Esophagus muscularis mucosa (tissue), 4 donors: ENCODE results near the gene CLIC6.

Source experiments
- CTCF ChIP-seq, 3 experiments: fragments of 200-600 bp in 2 of 3; fragments of 450-650 bp in 1 of 3; sonication (generic) in 2 of 3; IDR thresholded peaks; one replicate each; pipeline ENCODE4 v1.5.1; 2017 to 2019; ENCODE audit warnings: antibody characterized with exemption in 3 of 3, mild to moderate bottlenecking in 2 of 3, moderate library complexity in 1 of 3
- EP300 ChIP-seq: sonication (generic); formaldehyde crosslinking; IDR thresholded peaks from one replicate; pipeline ENCODE4 v1.6.1; 2017; ENCODE audit warnings: antibody characterized with exemption
- POLR2A ChIP-seq: fragments of 450-650 bp; IDR thresholded peaks from one replicate; pipeline ENCODE4 v1.6.1; 2017; ENCODE audit warnings: antibody characterized with exemption, moderate library complexity, mild to moderate bottlenecking, low read depth
- POLR2AphosphoS5 ChIP-seq, 2 donors: sonication (generic); formaldehyde crosslinking; IDR thresholded peaks; one replicate each; pipeline ENCODE4 v1.6.1; 2017; ENCODE audit warnings: antibody characterized with exemption in 2 of 2

DNA sequence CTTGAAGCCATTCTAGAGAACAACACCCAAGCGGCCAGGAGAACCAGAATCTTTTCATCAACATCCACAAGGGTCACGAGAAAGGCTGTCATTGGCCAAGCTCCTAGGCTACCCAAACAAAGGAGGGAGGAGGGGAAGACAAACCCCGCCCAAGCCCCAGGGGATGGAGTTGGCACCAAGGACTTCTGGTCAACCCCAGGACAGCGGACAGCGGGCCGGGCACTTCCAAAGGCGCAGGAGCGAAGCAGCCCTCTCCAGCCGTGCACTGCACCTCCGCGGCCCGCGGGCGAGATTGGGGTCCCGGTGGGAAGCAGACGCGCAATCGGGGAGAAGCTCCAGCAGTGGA, at the start of gene CLIC6:
- no peak for TF ChIP-seq POLR2A
- no peak for TF ChIP-seq CTCF (IDR thresholded peaks at IDR 0.05)
- TF ChIP-seq POLR2AphosphoS5 (IDR thresholded peaks at IDR 0.05) = no peak
- TF ChIP-seq EP300 = no peak
